CD4-positive, alpha-beta T cell treated with Interleukin-4 for 1 hour (primary cell): Measurements from ENCODE around the gene TMEM44.
"Not testable (repeated sequence)": the region's sequence is repeated elsewhere in the genome, so short reads cannot be mapped to it uniquely, and the experiment has no call there.

Source experiments
- DNase-seq, 2 donors: peaks; one replicate each; pipeline ENCODE4 v3.0.0-alpha.2; 2020 to 2022

The TMEM44 gene

GRCh38 chr3:194640829-194641228 lies 7.6 kb upstream of the TMEM44 start:
- DNase-seq, result peak; percentile 21 to 23

GRCh38 chr3:194638991-194639605 lies 5.9 kb upstream of the TMEM44 start:
- no peak for DNase-seq

GRCh38 chr3:194637541-194638400 lies 4.6 kb upstream of the TMEM44 start:
- no peak for DNase-seq

- DNase-seq, result no peak
These were observed 3.8 kb upstream of the TMEM44 start for GRCh38 chr3:194637066-194637465.

GRCh38 chr3:194632809-194633348 lies 340 bp downstream of the TMEM44 start:
- no peak for DNase-seq

GRCh38 chr3:194632226-194632808 lies 902 bp downstream of the TMEM44 start:
- DNase-seq, result no peak

- no peak for DNase-seq
These were observed 1.5 kb downstream of the TMEM44 start for GRCh38 chr3:194631696-194632095.

GRCh38 chr3:194630681-194631080 lies 2.5 kb downstream of the TMEM44 start:
- DNase-seq, result not testable (repeated sequence)

GRCh38 chr3:194624956-194625355 lies 8.3 kb downstream of the TMEM44 start:
- DNase-seq, result no peak

GRCh38 chr3:194623449-194624290 lies 9.5 kb downstream of the TMEM44 start:
- DNase-seq, result no peak

- no peak for DNase-seq
These were observed 10.4 kb downstream of the TMEM44 start for GRCh38 chr3:194622621-194623340.

GRCh38 chr3:194621947-194622346 lies 11.3 kb downstream of the TMEM44 start:
- DNase-seq, result no peak

GRCh38 chr3:194620196-194620595 lies 13.0 kb downstream of the TMEM44 start:
- DNase-seq, result no peak

- DNase-seq, result no peak
These were observed 13.5 kb downstream of the TMEM44 start for GRCh38 chr3:194619741-194620140.

GRCh38 chr3:194618858-194619608 lies 14.2 kb downstream of the TMEM44 start:
- no peak for DNase-seq

- DNase-seq, result no peak
These were observed 15.4 kb downstream of the TMEM44 start for GRCh38 chr3:194617827-194618226.

- DNase-seq, result no peak
These were observed 16.0 kb downstream of the TMEM44 start for GRCh38 chr3:194617143-194617671.

- no peak for DNase-seq
These were observed 18.0 kb downstream of the TMEM44 start for GRCh38 chr3:194615226-194615625.

- DNase-seq, result no peak
These were observed 21.0 kb downstream of the TMEM44 start for GRCh38 chr3:194612221-194612620.

- no peak for DNase-seq
These were observed 22.5 kb downstream of the TMEM44 start for GRCh38 chr3:194610689-194611088.

GRCh38 chr3:194609601-194610000 lies 23.6 kb downstream of the TMEM44 start:
- DNase-seq, result no peak
